Measurements from ENCODE around the gene OSBPL3. TPM values are rescaled to one million over a fixed set of nuclear protein-coding genes. Genes with fewer than 3 reads are reported as not detected.

Gene OSBPL3
- total and polyA plus RNA-seq, 2 donors (not counting 3 experiments of a cell fraction or from before 2014, with no cell fraction given) = 7.5 to 27.1 TPM

DNA sequence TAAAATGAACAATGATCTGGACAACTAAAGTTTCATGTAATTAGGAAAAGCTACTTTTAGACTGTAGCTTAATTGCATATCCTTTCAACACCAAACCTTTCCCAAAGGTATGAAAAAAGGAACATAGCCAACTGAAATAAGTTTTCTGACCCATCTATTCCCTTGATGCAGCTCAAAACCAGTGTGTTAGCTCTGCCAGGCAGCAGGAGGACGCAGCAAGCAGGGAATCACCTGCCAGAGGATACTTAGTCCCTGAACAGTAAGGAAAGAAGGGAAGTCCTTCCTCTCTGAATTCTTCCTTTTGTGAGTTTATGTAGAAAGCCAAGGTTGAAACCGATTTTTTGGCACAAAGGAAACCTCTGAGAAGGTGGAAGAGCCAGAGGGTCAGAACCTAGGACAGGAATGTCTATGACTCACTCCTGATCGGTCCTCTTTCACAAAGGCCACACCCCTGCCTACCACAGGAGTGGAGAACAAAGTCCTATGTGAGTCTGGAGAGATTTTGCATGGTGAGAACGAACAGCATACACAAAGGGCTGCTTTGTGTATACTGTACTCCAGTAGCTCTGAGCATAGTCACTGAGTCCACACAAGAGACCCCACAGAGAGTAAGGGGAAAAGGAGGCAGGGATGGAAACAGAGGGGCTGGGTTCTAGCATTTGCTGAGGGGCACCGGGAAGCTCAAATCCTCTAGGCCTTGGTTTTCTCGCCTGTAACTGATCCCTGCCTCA is 153.9 kb downstream of the OSBPL3 start:
- peak overlapping the region; percentile 16 for H3K4me2 ChIP-seq (ENCODE audit: insufficient read depth, low read length)
- ChIA-PET CTCF (interaction anchor here (1.2 to 3.5 kb wide), 9 partner anchors 13 to 273 kb away, joined by 3 to 22 read pairs (median 6); no protein-coding TSS in a partner anchor), POLR2A (no interaction called here)
- FAIRE-seq (peak; percentile 87), DNase-seq (ENCODE audit: low read depth, low spot score) (peak; percentile 12)
- no peak overlapping the region for H3K4me3 ChIP-seq (replicated peaks in 1 of 3; ENCODE audit: insufficient read depth in 1 of 3, low read depth in 1 of 3, low read length in 3 of 3)
- no peaks in the 10 kb centered on the region for H3K36me3 ChIP-seq (ENCODE audit: control insufficient read depth in 2 of 2, extremely low read depth in 1 of 2, insufficient read depth in 2 of 2, low read length in 2 of 2)
- peak overlapping the region; percentile 6 for H2AFZ ChIP-seq (ENCODE audit: low read depth, low read length)
- TF ChIP-seq FOS (IDR thresholded peaks at IDR 0.05; ENCODE audit: borderline replicate concordance, insufficient read depth, low read length) = peak; percentile 45
- no peak for TF ChIP-seq EZH2 (IDR thresholded peaks at IDR 0.05; ENCODE audit: borderline replicate concordance, low read depth, low read length, severe bottlenecking)
- peak; percentile 2 for TF ChIP-seq JUN (IDR thresholded peaks at IDR 0.05; ENCODE audit: borderline replicate concordance, insufficient read depth, insufficient read length, low read depth)
- H4K20me1 ChIP-seq (replicated peaks; ENCODE audit: control insufficient read depth, extremely low read depth, insufficient read depth, low read length) = no peaks in the 10 kb centered on the region
- no peaks in the 10 kb centered on the region for H3K9me3 ChIP-seq (replicated peaks; ENCODE audit: control insufficient read depth, insufficient read depth, low read length)
- peaks cover 24% of the 10 kb centered on the region for H3K4me1 ChIP-seq (ENCODE audit: control insufficient read depth, extremely low read depth, insufficient read depth, low read length)
- intact Hi-C loops (cut with micrococcal nuclease) (no loop called here), dilution Hi-C loops (cut with MboI; ENCODE audit: extremely low pct_ligation_motif_present, low sequenced_read_pairs) (no loop called here)
- H3K79me2 ChIP-seq (ENCODE audit: control insufficient read depth, insufficient read depth, low read length) = no peaks in the 10 kb centered on the region
- H3K9me1 ChIP-seq (replicated peaks; ENCODE audit: control insufficient read depth, extremely low read depth, insufficient read depth, low read length) = no peaks in the 10 kb centered on the region
- H3K27ac ChIP-seq (ENCODE audit: insufficient read depth, low read depth, low read length) = no peak overlapping the region
- no peaks in the 10 kb centered on the region for H3K27me3 ChIP-seq (ENCODE audit: control insufficient read depth in 2 of 2, insufficient read depth in 2 of 2, low read length in 2 of 2)
- no TSS peak for BruUV-seq (replicated peaks)
- H3K9ac ChIP-seq (replicated peaks; ENCODE audit: extremely low read depth, insufficient read depth, low read length) = no peak overlapping the region

GRCh38 chr7:24825381-24825794 is 154.6 kb downstream of the OSBPL3 start:
- no peaks in the 10 kb centered on the region for H3K27me3 ChIP-seq (ENCODE audit: control insufficient read depth in 2 of 2, insufficient read depth in 2 of 2, low read length in 2 of 2)
- no peaks in the 10 kb centered on the region for H3K79me2 ChIP-seq (ENCODE audit: control insufficient read depth, insufficient read depth, low read length)
- ChIA-PET CTCF (interaction anchor here (0.7 to 3.5 kb wide), 6 partner anchors 13 to 268 kb away, joined by 3 to 22 read pairs (median 7); no protein-coding TSS in a partner anchor), POLR2A (no interaction called here)
- peaks cover 25% of the 10 kb centered on the region for H3K4me1 ChIP-seq (ENCODE audit: control insufficient read depth, extremely low read depth, insufficient read depth, low read length)
- FAIRE-seq (no peak), DNase-seq (ENCODE audit: low read depth, low spot score) (no peak)
- H3K4me3 ChIP-seq (replicated peaks in 1 of 3; ENCODE audit: insufficient read depth in 1 of 3, low read depth in 1 of 3, low read length in 3 of 3) = no peak overlapping the region
- no peak overlapping the region for H3K27ac ChIP-seq (ENCODE audit: insufficient read depth, low read depth, low read length)
- peak overlapping the region; percentile 16 for H3K4me2 ChIP-seq (ENCODE audit: insufficient read depth, low read length)
- H4K20me1 ChIP-seq (replicated peaks; ENCODE audit: control insufficient read depth, extremely low read depth, insufficient read depth, low read length) = no peaks in the 10 kb centered on the region
- intact Hi-C loops (cut with micrococcal nuclease) (no loop called here), dilution Hi-C loops (cut with MboI; ENCODE audit: extremely low pct_ligation_motif_present, low sequenced_read_pairs) (no loop called here)
- H3K36me3 ChIP-seq (ENCODE audit: control insufficient read depth in 2 of 2, extremely low read depth in 1 of 2, insufficient read depth in 2 of 2, low read length in 2 of 2) = no peaks in the 10 kb centered on the region
- no peaks in the 10 kb centered on the region for H3K9me3 ChIP-seq (replicated peaks; ENCODE audit: control insufficient read depth, insufficient read depth, low read length)
- no peaks in the 10 kb centered on the region for H3K9me1 ChIP-seq (replicated peaks; ENCODE audit: control insufficient read depth, extremely low read depth, insufficient read depth, low read length)
- no peak overlapping the region for H2AFZ ChIP-seq (ENCODE audit: low read depth, low read length)
- no TSS peak for BruUV-seq (replicated peaks)
- no peak overlapping the region for H3K9ac ChIP-seq (replicated peaks; ENCODE audit: extremely low read depth, insufficient read depth, low read length)
- TF ChIP-seq POLR2AphosphoS5 (IDR thresholded peaks at IDR 0.05; ENCODE audit: insufficient read depth, low read depth, low read length) (no peak), MYC (IDR thresholded peaks at IDR 0.05; ENCODE audit: low read depth, low read length) (no peak), GATA2 (IDR thresholded peaks at IDR 0.05; ENCODE audit: insufficient read depth, insufficient read length, low read depth, low read length) (no peak), MAX (IDR thresholded peaks at IDR 0.05; ENCODE audit: insufficient read depth, insufficient read length) (no peak), FOS (IDR thresholded peaks at IDR 0.05; ENCODE audit: borderline replicate concordance, insufficient read depth, low read length) (no peak), POLR2A (IDR thresholded peaks at IDR 0.05; ENCODE audit: low read depth, low read length) (no peak), JUN (IDR thresholded peaks at IDR 0.05; ENCODE audit: borderline replicate concordance, insufficient read depth, insufficient read length, low read depth) (no peak), EZH2 (IDR thresholded peaks at IDR 0.05; ENCODE audit: borderline replicate concordance, low read depth, low read length, severe bottlenecking) (no peak), CTCF (IDR thresholded peaks at IDR 0.05; ENCODE audit: extremely low read depth in 1 of 2, insufficient read depth in 1 of 2, low read depth in 1 of 2, low read length in 2 of 2) (no peak)

Data from endothelial cell of umbilical vein (primary cell).